Tibial nerve (tissue), 4 donors: ENCODE results near the gene CGB7. TPM values are rescaled to one million over a fixed set of nuclear protein-coding genes. Genes with fewer than 3 reads are reported as not detected.
A peak's percentile ranks its signal among the peaks of the same experiment; 100 is the strongest.
"Not testable (repeated sequence)": the region's sequence is repeated elsewhere in the genome, so short reads cannot be mapped to it uniquely, and the experiment has no call there.

Source experiments
- DNase-seq, 2 donors: peaks; one replicate each; pipeline ENCODE4 v3.0.0-alpha.2; 2019; ENCODE audit warnings: low spot score in 2 of 2
- H3K27ac ChIP-seq, 4 donors: fragments of 200-600 bp; sonication (generic) in 3 of 4; one replicate each; pipeline ENCODE4 v1.5.1; 2017 to 2019; ENCODE audit warnings: mild to moderate bottlenecking in 1 of 4
- H3K27me3 ChIP-seq, 2 donors: fragments of 200-600 bp; sonication (generic) in 1 of 2; one replicate each; pipeline versions ENCODE4 v1.5.1 to v1.6.0; 2017 to 2019
- H3K36me3 ChIP-seq, 3 donors: fragments of 200-600 bp; sonication (generic); one replicate each; pipeline ENCODE4 v1.5.1; 2018 to 2019
- H3K4me1 ChIP-seq, 4 donors: fragments of 200-600 bp; sonication (generic) in 3 of 4; one replicate each; pipeline ENCODE4 v1.5.1; 2017 to 2019
- H3K4me3 ChIP-seq, 4 donors: fragments of 200-600 bp; sonication (generic) in 3 of 4; one replicate each; pipeline ENCODE4 v1.5.1; 2017 to 2019; ENCODE audit warnings: mild to moderate bottlenecking in 1 of 4, moderate library complexity in 1 of 4
- H3K9me3 ChIP-seq, 4 donors: fragments of 200-600 bp; sonication (generic) in 3 of 4; one replicate each; pipeline ENCODE4 v1.5.1; 2017 to 2019
- EP300 ChIP-seq, 2 donors: sonication (generic); formaldehyde crosslinking; IDR thresholded peaks; one replicate each; pipeline ENCODE4 v1.6.1; 2017; ENCODE audit warnings: antibody characterized with exemption in 2 of 2, mild to moderate bottlenecking in 1 of 2
- POLR2A ChIP-seq, 2 donors: fragments of 450-650 bp; IDR thresholded peaks; one replicate each; pipeline ENCODE4 v1.6.1; 2017; ENCODE audit warnings: antibody characterized with exemption in 2 of 2, mild to moderate bottlenecking in 2 of 2, moderate library complexity in 2 of 2
- WGBS, 2 donors: methylation state at CpG; one replicate each; pipeline ENCODE4 v1.1.5; 2018; 5-methylcytosine and 5-hydroxymethylcytosine counted together
- total RNA-seq, 4 donors: library from RNA; depleted of rRNA; stranded (reverse); fragments of >200 nt; gene quantifications; one replicate each; pipeline ENCODE4 v1.1.0, GENCODE V29; 2016
- TF ChIP-seq, protein P1 (sequence below), 5 experiments: fragments of 200-600 bp in 3 of 5; fragments of 450-650 bp in 2 of 5; sonication (generic) in 3 of 5; IDR thresholded peaks; one replicate each; pipeline ENCODE4 v1.5.1; 2016 to 2019; ENCODE audit warnings: antibody characterized with exemption in 5 of 5, mild to moderate bottlenecking in 3 of 5, moderate library complexity in 2 of 5

The CGB7 gene
- total RNA-seq, 4 donors from 2014 or later, result not detected

DNA sequence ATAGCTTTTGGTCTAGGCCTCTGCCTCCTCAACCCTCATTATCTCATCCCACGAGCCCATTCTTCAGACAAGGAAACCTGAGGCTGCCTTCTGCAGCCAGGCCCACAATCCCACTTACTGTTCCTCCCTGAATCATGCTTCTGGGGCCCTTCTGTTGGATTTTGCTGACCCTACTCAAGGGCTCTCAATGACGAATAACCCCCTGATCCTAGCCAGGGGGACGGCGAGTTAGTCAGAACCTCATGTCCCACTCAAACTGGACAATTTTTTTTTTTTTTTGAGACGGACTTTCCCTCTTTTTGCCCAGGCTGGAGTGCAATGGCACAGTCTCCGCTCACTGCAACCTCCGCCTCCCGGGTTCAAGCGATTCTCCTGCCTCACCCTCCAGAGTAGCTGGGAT lies 35.4 kb downstream of the CGB7 start:
- no peak for TF ChIP-seq POLR2A (IDR thresholded peaks at IDR 0.05)
- TF ChIP-seq EP300 (IDR thresholded peaks at IDR 0.05), result no peak
- TF ChIP-seq, protein P1, sequence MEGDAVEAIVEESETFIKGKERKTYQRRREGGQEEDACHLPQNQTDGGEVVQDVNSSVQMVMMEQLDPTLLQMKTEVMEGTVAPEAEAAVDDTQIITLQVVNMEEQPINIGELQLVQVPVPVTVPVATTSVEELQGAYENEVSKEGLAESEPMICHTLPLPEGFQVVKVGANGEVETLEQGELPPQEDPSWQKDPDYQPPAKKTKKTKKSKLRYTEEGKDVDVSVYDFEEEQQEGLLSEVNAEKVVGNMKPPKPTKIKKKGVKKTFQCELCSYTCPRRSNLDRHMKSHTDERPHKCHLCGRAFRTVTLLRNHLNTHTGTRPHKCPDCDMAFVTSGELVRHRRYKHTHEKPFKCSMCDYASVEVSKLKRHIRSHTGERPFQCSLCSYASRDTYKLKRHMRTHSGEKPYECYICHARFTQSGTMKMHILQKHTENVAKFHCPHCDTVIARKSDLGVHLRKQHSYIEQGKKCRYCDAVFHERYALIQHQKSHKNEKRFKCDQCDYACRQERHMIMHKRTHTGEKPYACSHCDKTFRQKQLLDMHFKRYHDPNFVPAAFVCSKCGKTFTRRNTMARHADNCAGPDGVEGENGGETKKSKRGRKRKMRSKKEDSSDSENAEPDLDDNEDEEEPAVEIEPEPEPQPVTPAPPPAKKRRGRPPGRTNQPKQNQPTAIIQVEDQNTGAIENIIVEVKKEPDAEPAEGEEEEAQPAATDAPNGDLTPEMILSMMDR (IDR thresholded peaks at IDR 0.05), result no peak
- Histone ChIP-seq H3K27me3 (peaks cover 0 to 46% of the 10 kb centered on the region in 2 donors), H3K9me3 (no peaks in the 10 kb centered on the region), H3K4me1 (peaks cover 0 to 26% (median 19%) of the 10 kb centered on the region in 4 donors), H3K27ac (no peak overlapping the region), H3K4me3 (no peak overlapping the region), H3K36me3 (no peaks in the 10 kb centered on the region)
- 90 to 91% methylated on average over 9 of the region's 9 CpGs for WGBS, 2 donors
- DNase-seq, result no peak

DNA sequence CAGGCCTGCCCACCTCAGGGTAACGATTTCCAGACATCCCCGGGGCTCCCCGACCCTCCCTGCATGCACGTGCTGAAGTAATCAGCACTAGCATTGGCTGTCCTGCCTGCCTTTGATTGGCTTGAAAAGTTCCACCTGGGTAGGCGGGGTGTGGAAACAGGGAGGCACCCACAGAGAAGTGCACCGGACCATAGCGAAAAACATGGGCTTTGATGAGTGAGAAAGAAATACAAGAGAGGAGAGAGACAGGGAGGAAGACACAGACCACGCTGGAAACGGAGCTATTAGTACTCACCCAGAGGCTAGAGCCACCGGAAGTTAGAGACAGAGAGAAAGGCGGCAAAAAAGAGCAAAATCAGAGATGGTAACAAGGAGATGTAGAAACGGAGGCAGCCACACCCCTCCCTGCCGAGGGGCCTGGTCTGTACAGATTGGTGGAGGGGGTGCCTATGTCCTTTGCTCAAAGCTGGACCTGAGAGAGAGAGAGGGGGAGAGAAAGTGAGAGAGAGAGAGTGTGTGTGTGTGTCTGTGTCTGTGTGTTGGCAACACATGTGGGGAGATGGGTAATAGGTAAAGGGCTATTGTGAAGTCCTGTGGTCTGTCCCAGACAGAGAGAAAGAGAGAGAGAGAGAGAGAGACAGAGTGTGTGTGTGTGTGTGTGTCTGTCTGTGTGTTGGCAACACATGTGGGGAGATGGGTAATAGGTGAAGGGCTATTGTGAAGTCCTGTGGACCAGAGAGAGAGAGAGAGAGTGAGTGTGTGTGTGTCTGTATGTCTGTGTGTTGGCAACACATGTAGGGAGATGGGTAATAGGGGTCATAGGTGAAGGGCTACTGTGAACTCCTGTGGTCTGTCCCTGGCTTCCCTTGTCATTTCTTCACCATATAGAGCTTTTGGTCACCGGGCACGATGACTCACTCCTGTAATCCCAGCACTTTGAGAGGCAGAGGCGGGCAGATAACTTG lies 36.3 kb downstream of the CGB7 start:
- Histone ChIP-seq H3K4me3 (no peak overlapping the region), H3K27me3 (peaks cover 0 to 46% of the 10 kb centered on the region in 2 donors), H3K36me3 (peaks cover 0 to 5% (median 0%) of the 10 kb centered on the region in 3 donors), H3K9me3 (no peaks in the 10 kb centered on the region), H3K4me1 (peaks cover 0 to 26% (median 19%) of the 10 kb centered on the region in 4 donors), H3K27ac (no peak overlapping the region)
- 41 to 43% methylated on average over 16 of the region's 16 CpGs for WGBS, 2 donors
- no peak for DNase-seq
- TF ChIP-seq EP300 (IDR thresholded peaks at IDR 0.05), result no peak
- TF ChIP-seq, protein P1 (IDR thresholded peaks at IDR 0.05), result no peak
- TF ChIP-seq POLR2A (IDR thresholded peaks at IDR 0.05), result no peak

DNA sequence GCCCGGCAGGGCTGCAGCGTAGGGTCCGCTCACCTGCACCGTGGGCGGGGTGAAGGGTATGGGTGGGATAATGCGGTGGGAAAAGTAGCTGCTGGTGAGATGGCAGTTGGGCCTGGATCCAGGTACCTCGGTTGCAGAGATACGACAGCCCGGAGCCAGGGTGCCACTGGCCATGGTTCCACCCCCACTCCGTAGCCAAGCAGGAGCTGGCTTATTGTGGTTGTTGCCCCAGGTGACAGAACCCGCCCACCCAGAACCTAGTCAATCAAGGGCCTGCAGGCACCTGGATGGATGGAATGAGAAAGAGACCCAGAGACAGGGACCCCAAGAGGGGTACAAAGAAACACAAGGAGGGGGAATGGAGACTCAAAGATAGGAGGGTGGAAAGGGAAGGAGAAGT lies 37.2 kb downstream of the CGB7 start:
- WGBS, 2 donors, result 76 to 78% methylated on average over 10 to 11 of the region's 11 CpGs
- H3K4me3 ChIP-seq, result no peak overlapping the region
- no peaks in the 10 kb centered on the region for H3K9me3 ChIP-seq
- H3K27me3 ChIP-seq, result peaks cover 0 to 46% of the 10 kb centered on the region in 2 donors
- no peak overlapping the region for H3K27ac ChIP-seq
- peaks cover 0 to 26% (median 19%) of the 10 kb centered on the region in 4 donors for H3K4me1 ChIP-seq
- no peak for DNase-seq
- peaks cover 0 to 14% (median 2%) of the 10 kb centered on the region in 3 donors for H3K36me3 ChIP-seq
- TF ChIP-seq, protein P1 (IDR thresholded peaks at IDR 0.05), result no peak
- TF ChIP-seq POLR2A (IDR thresholded peaks at IDR 0.05), result no peak
- no peak for TF ChIP-seq EP300 (IDR thresholded peaks at IDR 0.05)

DNA sequence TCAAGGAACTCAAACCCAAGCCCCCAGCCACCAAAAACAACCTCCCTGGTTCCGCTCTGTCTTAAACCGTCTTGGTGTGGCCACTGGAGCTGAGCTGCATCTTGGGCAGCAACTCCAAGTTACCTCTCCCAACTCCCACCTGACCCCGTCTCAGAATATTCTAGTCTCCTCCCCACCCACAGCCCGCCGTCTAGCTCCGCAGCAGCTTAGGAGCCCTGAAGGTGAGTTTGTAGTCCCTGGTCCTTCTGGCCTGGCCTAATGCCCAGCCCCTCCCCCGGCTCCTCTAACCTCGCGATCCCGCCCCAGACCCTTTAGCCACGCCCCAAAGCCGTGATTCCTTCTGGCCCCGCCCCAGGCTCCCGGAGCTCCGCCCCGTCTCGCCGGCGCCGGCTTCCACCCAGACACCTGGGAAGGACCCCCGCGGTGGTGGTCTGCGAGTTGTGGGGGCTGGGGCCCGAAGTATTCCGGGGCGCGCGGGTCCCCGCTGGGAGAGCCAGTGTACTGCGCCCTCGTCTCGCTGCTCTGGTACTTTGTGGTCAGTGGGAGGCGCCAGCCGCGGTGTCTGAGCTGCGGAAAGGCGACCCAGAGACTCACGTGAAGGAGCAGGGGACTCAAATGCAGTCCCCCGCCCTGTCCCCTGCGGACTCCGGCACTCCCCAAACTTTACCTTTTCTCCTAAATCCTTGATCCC lies 38.2 kb downstream of the CGB7 start:
- H3K9me3 ChIP-seq, result no peaks in the 10 kb centered on the region
- H3K4me1 ChIP-seq, result peaks cover 0 to 26% (median 19%) of the 10 kb centered on the region in 4 donors
- peaks cover 0 to 46% of the 10 kb centered on the region in 2 donors for H3K27me3 ChIP-seq
- TF ChIP-seq EP300 (IDR thresholded peaks at IDR 0.05), result no peak
- TF ChIP-seq, protein P1 (IDR thresholded peaks at IDR 0.05), result no peak
- TF ChIP-seq POLR2A (IDR thresholded peaks at IDR 0.05), result no peak
- peak in 1 of 2 donors; percentile 25 for DNase-seq
- peak overlapping the region; percentile 2 to 56 (median 46) for H3K4me3 ChIP-seq
- H3K36me3 ChIP-seq, result peaks cover 0 to 23% (median 4%) of the 10 kb centered on the region in 3 donors
- no peak overlapping the region for H3K27ac ChIP-seq
- WGBS, 2 donors, result 13 to 27% methylated on average over 32 to 36 of the region's 41 CpGs

DNA sequence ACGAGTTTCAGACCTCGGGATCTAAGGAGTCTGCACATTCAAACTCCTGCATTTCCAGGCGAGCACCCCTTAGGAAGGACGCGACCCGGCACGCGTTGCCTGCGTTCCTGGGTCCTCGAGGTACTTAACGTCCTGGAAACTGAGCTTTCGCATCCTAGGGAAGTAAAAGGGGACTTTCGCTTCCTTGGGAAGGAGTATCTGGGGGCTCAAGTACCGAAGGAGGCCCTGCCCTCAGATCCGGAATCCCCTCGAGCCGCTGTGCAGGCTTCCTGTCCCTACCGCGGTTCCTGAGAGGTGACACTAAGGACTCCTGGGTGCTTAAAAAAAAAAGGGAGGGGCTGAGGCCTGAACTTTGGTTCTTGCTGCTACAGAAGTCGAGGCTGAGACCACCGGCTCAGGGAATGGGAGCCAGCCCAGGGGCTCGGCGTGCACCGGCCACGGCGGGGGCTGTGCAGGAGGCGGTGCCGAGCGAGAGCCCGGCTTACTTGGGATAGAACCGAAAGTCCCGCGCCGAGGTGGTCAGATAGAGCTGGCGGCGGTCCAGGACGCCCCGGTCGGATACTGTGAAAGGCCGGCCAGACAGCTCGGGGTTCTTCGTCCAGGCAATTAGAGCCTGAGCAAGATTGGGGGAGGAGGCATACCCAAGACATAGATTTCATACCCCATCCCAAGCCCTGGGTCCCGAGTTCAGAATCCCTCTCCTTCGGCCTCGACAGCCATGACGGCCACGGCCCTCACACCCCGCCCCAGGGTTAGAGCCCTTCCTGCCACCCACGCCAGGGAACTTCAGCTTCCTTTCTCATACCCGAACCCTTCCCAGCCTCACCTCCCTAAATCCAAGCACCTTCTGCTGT lies 38.9 kb downstream of the CGB7 start:
- Histone ChIP-seq H3K4me3 (peak overlapping the region; percentile 6 to 56 (median 46)), H3K4me1 (peaks cover 0 to 26% (median 19%) of the 10 kb centered on the region in 4 donors), H3K36me3 (peaks cover 0 to 30% (median 4%) of the 10 kb centered on the region in 3 donors), H3K27me3 (peaks cover 0 to 46% of the 10 kb centered on the region in 2 donors)
- not testable (repeated sequence) for H3K9me3 ChIP-seq, H3K27ac ChIP-seq, DNase-seq
- WGBS, 2 donors, result 1 to 5% methylated on average over 24 to 38 of the region's 50 CpGs
